H7 (cell line): ENCODE data around the gene UBA5. TPM values are rescaled to one million over a fixed set of nuclear protein-coding genes. Genes with fewer than 3 reads are reported as not detected.

ENCODE experiments used
- DNase-seq: peaks from one replicate; pipeline ENCODE4 v3.0.0; 2012
- H3K27me3 ChIP-seq: 2 replicates; pipeline ENCODE4 v1.6.0; 2011; ENCODE audit warnings: mild to moderate bottlenecking, low read length; ENCODE audit not compliant: control insufficient read depth, insufficient read depth
- H3K36me3 ChIP-seq: replicated peaks from 2 replicates; pipeline ENCODE4 v1.5.1; 2011; ENCODE audit warnings: low read length; ENCODE audit not compliant: control insufficient read depth, insufficient read depth
- H3K4me3 ChIP-seq: 2 replicates; pipeline ENCODE4 v1.5.1; 2011; ENCODE audit warnings: low read depth, mild to moderate bottlenecking, control low read depth, low read length, moderate library complexity; ENCODE audit not compliant: insufficient read depth
- total RNA-seq: library from RNA; depleted of rRNA; stranded (reverse); fragments of >200 nt; shearing (Covaris generic); gene quantifications from 2 replicates; pipeline ENCODE4 v1.2.3, GENCODE V29; 2014

UBA5 gene
- total RNA-seq, 1 experiment from 2014 or later = 26.9 TPM

- no peaks in the 10 kb centered on the region for H3K27me3 ChIP-seq
- no peak for DNase-seq
- H3K4me3 ChIP-seq = peak overlapping the region; percentile 92
- H3K36me3 ChIP-seq = no peaks in the 10 kb centered on the region
Observed at GRCh38 chr3:132660811-132661070, 612 bp downstream of the UBA5 start.

- H3K4me3 ChIP-seq = peak overlapping the region; percentile 92
- no peaks in the 10 kb centered on the region for H3K27me3 ChIP-seq
- H3K36me3 ChIP-seq = no peaks in the 10 kb centered on the region
- peak; percentile 16 for DNase-seq
Observed at GRCh38 chr3:132661101-132661500, 972 bp downstream of the UBA5 start.

GRCh38 chr3:132662212-132662611, 2.1 kb downstream of the UBA5 start:
- no peak for DNase-seq
- no peak overlapping the region for H3K4me3 ChIP-seq
- H3K27me3 ChIP-seq = no peaks in the 10 kb centered on the region
- H3K36me3 ChIP-seq = no peaks in the 10 kb centered on the region

- no peaks in the 10 kb centered on the region for H3K27me3 ChIP-seq
- no peak for DNase-seq
- no peak overlapping the region for H3K4me3 ChIP-seq
- no peaks in the 10 kb centered on the region; the same call in 1 of the 2 replicates for H3K36me3 ChIP-seq
Observed at GRCh38 chr3:132665230-132665745, 5.2 kb downstream of the UBA5 start.

GRCh38 chr3:132669256-132669777, 9.2 kb downstream of the UBA5 start:
- DNase-seq = no peak
- no peak overlapping the region for H3K4me3 ChIP-seq
- no peaks in the 10 kb centered on the region for H3K27me3 ChIP-seq
- H3K36me3 ChIP-seq = peaks cover 6% of the 10 kb centered on the region

GRCh38 chr3:132675408-132675807, 15.3 kb downstream of the UBA5 start:
- H3K27me3 ChIP-seq = no peaks in the 10 kb centered on the region
- no peak overlapping the region for H3K4me3 ChIP-seq
- H3K36me3 ChIP-seq = peaks cover 8% of the 10 kb centered on the region
- DNase-seq = no peak

GRCh38 chr3:132679911-132680310, 19.8 kb downstream of the UBA5 start:
- Histone ChIP-seq H3K27me3 (no peaks in the 10 kb centered on the region), H3K36me3 (peaks cover 2% of the 10 kb centered on the region), H3K4me3 (no peak overlapping the region)
- DNase-seq = no peak

- no peak for DNase-seq
- Histone ChIP-seq H3K4me3 (no peak overlapping the region), H3K36me3 (peaks cover 2% of the 10 kb centered on the region), H3K27me3 (no peaks in the 10 kb centered on the region)
Observed at GRCh38 chr3:132681421-132681820, 21.3 kb downstream of the UBA5 start.

- DNase-seq = no peak
- H3K27me3 ChIP-seq = no peaks in the 10 kb centered on the region
- H3K36me3 ChIP-seq = no peaks in the 10 kb centered on the region; the same call in none of the 2 replicates
- H3K4me3 ChIP-seq = no peak overlapping the region
Observed at GRCh38 chr3:132682201-132682600, 22.1 kb downstream of the UBA5 start.

GRCh38 chr3:132690040-132690439, 29.9 kb downstream of the UBA5 start:
- DNase-seq = no peak
- H3K27me3 ChIP-seq = no peaks in the 10 kb centered on the region
- no peak overlapping the region for H3K4me3 ChIP-seq
- H3K36me3 ChIP-seq = peaks cover 12% of the 10 kb centered on the region

- no peaks in the 10 kb centered on the region for H3K27me3 ChIP-seq
- peaks cover 18% of the 10 kb centered on the region for H3K36me3 ChIP-seq
- no peak for DNase-seq
- no peak overlapping the region for H3K4me3 ChIP-seq
Observed at GRCh38 chr3:132694991-132695390, 34.9 kb downstream of the UBA5 start.

GRCh38 chr3:132695422-132695821, 35.3 kb downstream of the UBA5 start:
- H3K27me3 ChIP-seq = no peaks in the 10 kb centered on the region
- H3K36me3 ChIP-seq = peaks cover 14% of the 10 kb centered on the region

GRCh38 chr3:132703733-132704132, 43.6 kb downstream of the UBA5 start:
- Histone ChIP-seq H3K27me3 (no peaks in the 10 kb centered on the region), H3K4me3 (no peak overlapping the region), H3K36me3 (peaks cover 15% of the 10 kb centered on the region)
- no peak for DNase-seq

More at GRCh38 chr3:132695422-132695821, 35.3 kb downstream of the UBA5 start:
- no peak for DNase-seq
- H3K4me3 ChIP-seq = no peak overlapping the region

- Histone ChIP-seq H3K36me3 (peaks cover 8% of the 10 kb centered on the region), H3K4me3 (no peak overlapping the region), H3K27me3 (no peaks in the 10 kb centered on the region)
- DNase-seq = no peak
Observed at GRCh38 chr3:132709761-132710160, 49.6 kb downstream of the UBA5 start.

GRCh38 chr3:132710311-132710710, 50.2 kb downstream of the UBA5 start:
- no peak for DNase-seq
- peaks cover 6% of the 10 kb centered on the region for H3K36me3 ChIP-seq

More at GRCh38 chr3:132710311-132710710, 50.2 kb downstream of the UBA5 start:
- Histone ChIP-seq H3K27me3 (no peaks in the 10 kb centered on the region), H3K4me3 (no peak overlapping the region)
